Gastrocnemius medialis (tissue), 4 donors: Measurements from ENCODE around the gene SF1.

Experiments used
- POLR2A ChIP-seq, 2 donors: fragments of 450-650 bp; IDR thresholded peaks; one replicate each; pipeline ENCODE4 v1.6.1; 2017; ENCODE audit warnings: antibody characterized with exemption in 2 of 2, mild to moderate bottlenecking in 2 of 2, moderate library complexity in 2 of 2
- TF ChIP-seq, protein P1 (sequence below), 5 experiments: fragments of 450-650 bp in 3 of 5; fragments of 200-600 bp in 2 of 5; sonication (generic) in 2 of 5; IDR thresholded peaks in 4 of 5; conservative IDR thresholded peaks in 1 of 5; 1 replicate in 4 of 5; 2 replicates in 1 of 5; pipeline ENCODE4 v1.5.1; 2016 to 2019; ENCODE audit warnings: antibody characterized with exemption in 5 of 5, mild to moderate bottlenecking in 3 of 5, moderate library complexity in 3 of 5

DNA sequence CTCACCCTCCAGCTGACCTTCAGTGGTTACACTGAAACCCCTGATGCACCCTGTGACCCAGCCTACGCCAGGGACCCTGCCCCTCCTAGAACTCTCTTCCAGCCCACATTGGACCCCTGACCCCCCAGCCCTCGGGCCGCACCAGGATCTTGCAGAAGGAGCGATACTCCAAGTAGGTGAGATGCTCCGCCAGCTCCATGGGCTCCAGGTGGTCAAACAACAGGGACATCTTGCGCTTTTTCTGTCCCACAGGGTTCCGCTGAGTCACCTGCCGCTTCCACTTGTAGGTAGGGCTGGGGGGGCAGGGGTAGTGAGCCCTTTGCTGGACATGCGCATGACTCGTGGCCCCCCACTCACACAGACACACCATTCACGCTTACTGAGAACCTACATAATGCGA, 38.5 kb downstream of the SF1 start:
- TF ChIP-seq POLR2A (IDR thresholded peaks at IDR 0.05) = no peak
- TF ChIP-seq, protein P1, sequence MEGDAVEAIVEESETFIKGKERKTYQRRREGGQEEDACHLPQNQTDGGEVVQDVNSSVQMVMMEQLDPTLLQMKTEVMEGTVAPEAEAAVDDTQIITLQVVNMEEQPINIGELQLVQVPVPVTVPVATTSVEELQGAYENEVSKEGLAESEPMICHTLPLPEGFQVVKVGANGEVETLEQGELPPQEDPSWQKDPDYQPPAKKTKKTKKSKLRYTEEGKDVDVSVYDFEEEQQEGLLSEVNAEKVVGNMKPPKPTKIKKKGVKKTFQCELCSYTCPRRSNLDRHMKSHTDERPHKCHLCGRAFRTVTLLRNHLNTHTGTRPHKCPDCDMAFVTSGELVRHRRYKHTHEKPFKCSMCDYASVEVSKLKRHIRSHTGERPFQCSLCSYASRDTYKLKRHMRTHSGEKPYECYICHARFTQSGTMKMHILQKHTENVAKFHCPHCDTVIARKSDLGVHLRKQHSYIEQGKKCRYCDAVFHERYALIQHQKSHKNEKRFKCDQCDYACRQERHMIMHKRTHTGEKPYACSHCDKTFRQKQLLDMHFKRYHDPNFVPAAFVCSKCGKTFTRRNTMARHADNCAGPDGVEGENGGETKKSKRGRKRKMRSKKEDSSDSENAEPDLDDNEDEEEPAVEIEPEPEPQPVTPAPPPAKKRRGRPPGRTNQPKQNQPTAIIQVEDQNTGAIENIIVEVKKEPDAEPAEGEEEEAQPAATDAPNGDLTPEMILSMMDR (IDR thresholded peaks at IDR 0.05 in 4 of 5, conservative IDR thresholded peaks at IDR 0.05 in 1 of 5) = no peak
